WTC11 (cell line): ENCODE data around the gene TATDN2. TPM values are rescaled to one million over a fixed set of nuclear protein-coding genes. Genes with fewer than 3 reads are reported as not detected.

ENCODE experiments used
- ATAC-seq: fragments of 200-7000 bp; cut with Tn5 transposase; 2 replicates; pipeline ENCODE4 v1.10.0; 2021; ENCODE audit warnings: mild to moderate bottlenecking, moderate library complexity
- CTCF ChIA-PET: fragments of 300-600 bp; sonication (Branson Sonifier 250); formaldehyde crosslinking; loops from one replicate; lab custom pipeline; 2021; ENCODE audit warnings: antibody characterized with exemption; lab: Charles Lee
- POLR2A ChIA-PET: fragments of 350-600 bp; sonication (Branson Sonifier 250); formaldehyde crosslinking; loops from one replicate; lab custom pipeline; 2021; ENCODE audit warnings: antibody characterized with exemption; lab: Charles Lee
- DNase-seq: peaks from one replicate; pipeline ENCODE4 v3.0.0; 2021; ENCODE audit warnings: low spot score
- H3K27ac Mint-ChIP-seq: 2 replicates; pipeline ENCODE4 v1.8.0; 2021; ENCODE audit warnings: mixed read lengths
- H3K27me3 Mint-ChIP-seq: 2 replicates; pipeline ENCODE4 v1.8.0; 2021; ENCODE audit warnings: low read depth, mild to moderate bottlenecking, moderate library complexity, mixed read lengths
- H3K36me3 Mint-ChIP-seq: 2 replicates; pipeline ENCODE4 v1.8.0; 2021; ENCODE audit warnings: mixed read lengths
- H3K4me1 Mint-ChIP-seq: 2 replicates; pipeline ENCODE4 v1.8.0; 2022; ENCODE audit warnings: mixed read lengths
- H3K4me3 Mint-ChIP-seq: 2 replicates; pipeline ENCODE4 v1.8.0; 2021; ENCODE audit warnings: mild to moderate bottlenecking, moderate library complexity, mixed read lengths
- H3K9me3 Mint-ChIP-seq: 2 replicates; pipeline ENCODE4 v1.8.0; 2021; ENCODE audit warnings: mixed read lengths
- ATF1 ChIP-seq: sonication (generic); formaldehyde crosslinking; IDR thresholded peaks from 2 replicates; pipeline ENCODE4 v1.8.1; 2023; ENCODE audit warnings: mild to moderate bottlenecking, moderate library complexity, missing genetic modification reagents
- CBFB ChIP-seq: sonication (generic); formaldehyde crosslinking; IDR thresholded peaks from 2 replicates; pipeline ENCODE4 v1.8.1; 2022; ENCODE audit warnings: mild to moderate bottlenecking, low read depth, missing genetic modification reagents
- CDX4 ChIP-seq: fragments of 250-450 bp; sonication (Bioruptor Pico); IDR thresholded peaks from 2 replicates; pipeline ENCODE4 v1.9.0; 2021; ENCODE audit warnings: moderate library complexity, mild to moderate bottlenecking, inconsistent platforms, borderline replicate concordance
- CREM ChIP-seq: sonication (generic); formaldehyde crosslinking; IDR thresholded peaks from 2 replicates; pipeline ENCODE4 v1.8.1; 2022; ENCODE audit warnings: mild to moderate bottlenecking, missing genetic modification reagents, moderate library complexity
- FOXJ3 ChIP-seq: sonication (generic); formaldehyde crosslinking; IDR thresholded peaks from 2 replicates; pipeline ENCODE4 v1.9.0; 2021; ENCODE audit warnings: missing genetic modification reagents, mild to moderate bottlenecking, borderline replicate concordance
- GRHL2 ChIP-seq: fragments of 250-450 bp; sonication (Bioruptor Pico); IDR thresholded peaks from 2 replicates; pipeline ENCODE4 v1.8.0; 2022; ENCODE audit warnings: mild to moderate bottlenecking, moderate library complexity; ENCODE audit not compliant: insufficient replicate concordance, severe bottlenecking
- IRF1 ChIP-seq: sonication (generic); formaldehyde crosslinking; IDR thresholded peaks from 2 replicates; pipeline ENCODE4 v1.8.0; 2023; ENCODE audit warnings: missing genetic modification reagents
- JUN ChIP-seq: sonication (generic); formaldehyde crosslinking; IDR thresholded peaks from 2 replicates; pipeline ENCODE4 v1.8.0; 2023; ENCODE audit warnings: mild to moderate bottlenecking, missing genetic modification reagents
- NFYB ChIP-seq: sonication (generic); formaldehyde crosslinking; conservative IDR thresholded peaks from 2 replicates; pipeline ENCODE4 v1.8.0; 2022; ENCODE audit warnings: low read depth, missing genetic modification reagents
- NR2C2 ChIP-seq: sonication (generic); formaldehyde crosslinking; IDR thresholded peaks from 2 replicates; pipeline ENCODE4 v1.8.0; 2022; ENCODE audit warnings: mild to moderate bottlenecking, missing genetic modification reagents
- SMAD3 ChIP-seq: sonication (generic); formaldehyde crosslinking; IDR thresholded peaks from 2 replicates; pipeline ENCODE4 v1.8.0; 2022; ENCODE audit warnings: missing genetic modification reagents, mild to moderate bottlenecking, borderline replicate concordance
- SOX15 ChIP-seq: fragments of 250-450 bp; sonication (Bioruptor Pico); IDR thresholded peaks from 2 replicates; pipeline ENCODE4 v1.9.0; 2021; ENCODE audit warnings: mild to moderate bottlenecking
- TEAD4 ChIP-seq: sonication (generic); formaldehyde crosslinking; IDR thresholded peaks from 2 replicates; pipeline ENCODE4 v1.8.0; 2022; ENCODE audit warnings: mild to moderate bottlenecking, missing genetic modification reagents
- ZNF121 ChIP-seq: sonication (generic); formaldehyde crosslinking; IDR thresholded peaks from 2 replicates; pipeline ENCODE4 v1.8.0; 2023; ENCODE audit warnings: missing genetic modification reagents
- ZNF138 ChIP-seq: sonication (generic); formaldehyde crosslinking; conservative IDR thresholded peaks from 2 replicates; pipeline ENCODE4 v1.8.1; 2022; ENCODE audit warnings: mild to moderate bottlenecking, moderate library complexity, missing genetic modification reagents
- ZNF317 ChIP-seq: sonication (generic); formaldehyde crosslinking; IDR thresholded peaks from 2 replicates; pipeline ENCODE4 v1.8.1; 2023; ENCODE audit warnings: low read depth, mild to moderate bottlenecking, moderate library complexity, missing genetic modification reagents, borderline replicate concordance
- ZNF423 ChIP-seq: fragments of 250-450 bp; sonication (Bioruptor Pico); IDR thresholded peaks from 2 replicates; pipeline ENCODE4 v2.1.2; 2022; ENCODE audit warnings: mild to moderate bottlenecking, moderate library complexity
- ZNF512 ChIP-seq: sonication (generic); formaldehyde crosslinking; IDR thresholded peaks from 2 replicates; pipeline ENCODE4 v1.8.1; 2022; ENCODE audit warnings: missing genetic modification reagents, borderline replicate concordance
- total RNA-seq: library from RNA; stranded (reverse); gene quantifications from 3 replicates; pipeline ENCODE4 v1.2.3, GENCODE V29; 2021
- TF ChIP-seq, protein P1 (sequence below): sonication (generic); formaldehyde crosslinking; IDR thresholded peaks from 2 replicates; pipeline ENCODE4 v1.8.1; 2023; ENCODE audit warnings: mild to moderate bottlenecking, moderate library complexity, missing genetic modification reagents
- TF ChIP-seq, protein P2 (sequence below): sonication (generic); formaldehyde crosslinking; IDR thresholded peaks from 2 replicates; pipeline ENCODE4 v1.8.1; 2023; ENCODE audit warnings: mild to moderate bottlenecking, missing genetic modification reagents, moderate library complexity
- TF ChIP-seq, protein P3 (sequence below): sonication (generic); formaldehyde crosslinking; IDR thresholded peaks from 2 replicates; pipeline ENCODE4 v1.8.1; 2023; ENCODE audit warnings: mild to moderate bottlenecking, missing genetic modification reagents, borderline replicate concordance
- TF ChIP-seq, protein P4 (sequence below): sonication (generic); formaldehyde crosslinking; conservative IDR thresholded peaks from 2 replicates; pipeline ENCODE4 v1.8.1; 2022; ENCODE audit warnings: mild to moderate bottlenecking, missing genetic modification reagents

Gene TATDN2
- total RNA-seq, 1 experiment from 2014 or later: 31.7 TPM

GRCh38 chr3:10309736-10310135 lies 61.5 kb downstream of the TATDN2 start:
- ATAC-seq: no peak
- DNase-seq: no peak
- Mint-ChIP-seq H3K9me3 (no peaks in the 10 kb centered on the region), H3K4me3 (no peak overlapping the region), H3K27me3 (no peaks in the 10 kb centered on the region), H3K4me1 (no peaks in the 10 kb centered on the region), H3K36me3 (peaks cover 82% of the 10 kb centered on the region), H3K27ac (no peak overlapping the region)
- ChIA-PET POLR2A (no interaction called here), CTCF (no interaction called here)
- no peak for TF ChIP-seq SMAD3 (CRISPR knock-in tag)
- no peak for TF ChIP-seq IRF1 (CRISPR knock-in tag)
- no peak for TF ChIP-seq ZNF423 (CRISPR knock-in tag)
- TF ChIP-seq ZNF317 (CRISPR knock-in tag): no peak
- no peak for TF ChIP-seq CBFB
- no peak for TF ChIP-seq ZNF138 (CRISPR knock-in tag)
- no peak for TF ChIP-seq GRHL2 (CRISPR knock-in tag)
- no peak for TF ChIP-seq CREM
- TF ChIP-seq, protein P1, sequence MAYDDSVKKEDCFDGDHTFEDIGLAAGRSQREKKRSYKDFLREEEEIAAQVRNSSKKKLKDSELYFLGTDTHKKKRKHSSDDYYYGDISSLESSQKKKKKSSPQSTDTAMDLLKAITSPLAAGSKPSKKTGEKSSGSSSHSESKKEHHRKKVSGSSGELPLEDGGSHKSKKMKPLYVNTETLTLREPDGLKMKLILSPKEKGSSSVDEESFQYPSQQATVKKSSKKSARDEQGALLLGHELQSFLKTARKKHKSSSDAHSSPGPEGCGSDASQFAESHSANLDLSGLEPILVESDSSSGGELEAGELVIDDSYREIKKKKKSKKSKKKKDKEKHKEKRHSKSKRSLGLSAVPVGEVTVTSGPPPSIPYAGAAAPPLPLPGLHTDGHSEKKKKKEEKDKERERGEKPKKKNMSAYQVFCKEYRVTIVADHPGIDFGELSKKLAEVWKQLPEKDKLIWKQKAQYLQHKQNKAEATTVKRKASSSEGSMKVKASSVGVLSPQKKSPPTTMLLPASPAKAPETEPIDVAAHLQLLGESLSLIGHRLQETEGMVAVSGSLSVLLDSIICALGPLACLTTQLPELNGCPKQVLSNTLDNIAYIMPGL (CRISPR knock-in tag): no peak
- no peak for TF ChIP-seq ZNF512 (CRISPR knock-in tag)

DNA sequence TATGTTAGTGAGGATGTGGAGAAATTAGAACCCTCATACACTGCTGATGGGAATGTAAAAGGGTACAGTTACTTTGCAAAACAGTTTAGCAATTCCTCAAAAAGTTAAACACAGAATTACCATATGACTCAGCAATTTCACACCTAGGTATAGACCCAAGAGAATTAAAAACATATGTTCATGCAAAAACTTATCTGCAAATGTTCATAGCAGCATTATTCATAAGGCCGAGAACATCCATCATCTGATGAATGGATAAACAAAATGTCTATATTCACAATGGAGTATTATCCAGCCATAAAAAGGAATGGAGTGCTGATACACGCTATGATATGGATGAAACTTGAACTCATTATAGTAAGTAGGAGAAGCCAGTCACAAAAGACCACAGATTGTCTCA lies 62.3 kb downstream of the TATDN2 start:
- no peaks in the 10 kb centered on the region for H3K9me3 Mint-ChIP-seq
- POLR2A ChIA-PET: no interaction called here
- CTCF ChIA-PET: no interaction called here
- H3K27ac Mint-ChIP-seq: no peak overlapping the region
- no peaks in the 10 kb centered on the region for H3K27me3 Mint-ChIP-seq
- TF ChIP-seq, protein P2, sequence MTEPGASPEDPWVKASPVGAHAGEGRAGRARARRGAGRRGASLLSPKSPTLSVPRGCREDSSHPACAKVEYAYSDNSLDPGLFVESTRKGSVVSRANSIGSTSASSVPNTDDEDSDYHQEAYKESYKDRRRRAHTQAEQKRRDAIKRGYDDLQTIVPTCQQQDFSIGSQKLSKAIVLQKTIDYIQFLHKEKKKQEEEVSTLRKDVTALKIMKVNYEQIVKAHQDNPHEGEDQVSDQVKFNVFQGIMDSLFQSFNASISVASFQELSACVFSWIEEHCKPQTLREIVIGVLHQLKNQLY (CRISPR knock-in tag): no peak
- TF ChIP-seq NFYB (CRISPR knock-in tag) (no peak), JUN (CRISPR knock-in tag) (no peak), ATF1 (CRISPR knock-in tag) (no peak), SOX15 (CRISPR knock-in tag) (no peak), NR2C2 (no peak), FOXJ3 (CRISPR knock-in tag) (no peak), ZNF121 (CRISPR knock-in tag) (no peak), CDX4 (no peak), TEAD4 (CRISPR knock-in tag) (no peak)
- TF ChIP-seq, protein P3, sequence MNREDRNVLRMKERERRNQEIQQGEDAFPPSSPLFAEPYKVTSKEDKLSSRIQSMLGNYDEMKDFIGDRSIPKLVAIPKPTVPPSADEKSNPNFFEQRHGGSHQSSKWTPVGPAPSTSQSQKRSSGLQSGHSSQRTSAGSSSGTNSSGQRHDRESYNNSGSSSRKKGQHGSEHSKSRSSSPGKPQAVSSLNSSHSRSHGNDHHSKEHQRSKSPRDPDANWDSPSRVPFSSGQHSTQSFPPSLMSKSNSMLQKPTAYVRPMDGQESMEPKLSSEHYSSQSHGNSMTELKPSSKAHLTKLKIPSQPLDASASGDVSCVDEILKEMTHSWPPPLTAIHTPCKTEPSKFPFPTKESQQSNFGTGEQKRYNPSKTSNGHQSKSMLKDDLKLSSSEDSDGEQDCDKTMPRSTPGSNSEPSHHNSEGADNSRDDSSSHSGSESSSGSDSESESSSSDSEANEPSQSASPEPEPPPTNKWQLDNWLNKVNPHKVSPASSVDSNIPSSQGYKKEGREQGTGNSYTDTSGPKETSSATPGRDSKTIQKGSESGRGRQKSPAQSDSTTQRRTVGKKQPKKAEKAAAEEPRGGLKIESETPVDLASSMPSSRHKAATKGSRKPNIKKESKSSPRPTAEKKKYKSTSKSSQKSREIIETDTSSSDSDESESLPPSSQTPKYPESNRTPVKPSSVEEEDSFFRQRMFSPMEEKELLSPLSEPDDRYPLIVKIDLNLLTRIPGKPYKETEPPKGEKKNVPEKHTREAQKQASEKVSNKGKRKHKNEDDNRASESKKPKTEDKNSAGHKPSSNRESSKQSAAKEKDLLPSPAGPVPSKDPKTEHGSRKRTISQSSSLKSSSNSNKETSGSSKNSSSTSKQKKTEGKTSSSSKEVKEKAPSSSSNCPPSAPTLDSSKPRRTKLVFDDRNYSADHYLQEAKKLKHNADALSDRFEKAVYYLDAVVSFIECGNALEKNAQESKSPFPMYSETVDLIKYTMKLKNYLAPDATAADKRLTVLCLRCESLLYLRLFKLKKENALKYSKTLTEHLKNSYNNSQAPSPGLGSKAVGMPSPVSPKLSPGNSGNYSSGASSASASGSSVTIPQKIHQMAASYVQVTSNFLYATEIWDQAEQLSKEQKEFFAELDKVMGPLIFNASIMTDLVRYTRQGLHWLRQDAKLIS (CRISPR knock-in tag): no peak
- TF ChIP-seq, protein P4, sequence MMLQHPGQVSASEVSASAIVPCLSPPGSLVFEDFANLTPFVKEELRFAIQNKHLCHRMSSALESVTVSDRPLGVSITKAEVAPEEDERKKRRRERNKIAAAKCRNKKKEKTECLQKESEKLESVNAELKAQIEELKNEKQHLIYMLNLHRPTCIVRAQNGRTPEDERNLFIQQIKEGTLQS (CRISPR knock-in tag): no peak
- H3K36me3 Mint-ChIP-seq: peaks cover 79% of the 10 kb centered on the region
- ATAC-seq (no peak), DNase-seq (no peak)
- no peaks in the 10 kb centered on the region for H3K4me1 Mint-ChIP-seq
- H3K4me3 Mint-ChIP-seq: no peak overlapping the region
